Panc1 (cell line): ENCODE results near the gene SLC43A2. TPM values are rescaled to one million over a fixed set of nuclear protein-coding genes. Genes with fewer than 3 reads are reported as not detected.

Experiments used
- ATAC-seq: fragments of 200-7000 bp; cut with Tn5 transposase; 2 replicates; pipeline ENCODE4 v1.9.1; 2020; ENCODE audit warnings: mild to moderate bottlenecking, moderate library complexity
- BruUV-seq: library from RNA; stranded (reverse); fragments of 400-500 nt; replicated peaks from 2 replicates; lab custom pipeline; 2021; lab: Mats Ljungman, UMichigan
- CTCF ChIA-PET: fragments of 300-600 bp; sonication (Branson Sonifier 250); formaldehyde crosslinking; loops from one replicate; lab custom pipeline; 2022; ENCODE audit warnings: antibody characterized with exemption; lab: Charles Lee
- POLR2A ChIA-PET: fragments of 300-600 bp; sonication (Branson Sonifier 250); formaldehyde crosslinking; loops from one replicate; lab custom pipeline; 2022; ENCODE audit warnings: antibody characterized with exemption; lab: Charles Lee
- DNase-seq: peaks from one replicate; pipeline ENCODE4 v3.0.0-alpha.2; 2010; ENCODE audit warnings: low read depth, low spot score
- H3K27ac ChIP-seq: 2 replicates; pipeline ENCODE4 v1.5.1; 2011; ENCODE audit warnings: mild to moderate bottlenecking, low read length, inconsistent platforms
- H3K27me3 ChIP-seq: fragments of 200-500 bp; sonication (Bioruptor generic); 2 replicates; pipeline ENCODE4 v1.6.0; 2014; ENCODE audit warnings: low read length, inconsistent platforms; ENCODE audit not compliant: control insufficient read depth, insufficient read depth
- H3K36me3 ChIP-seq: fragments of 200-500 bp; sonication (Bioruptor generic); 2 replicates; pipeline ENCODE4 v1.5.1; 2014; ENCODE audit warnings: inconsistent platforms, mild to moderate bottlenecking, low read length, moderate library complexity; ENCODE audit not compliant: control insufficient read depth, insufficient read depth
- H3K4me1 ChIP-seq: 2 replicates; pipeline ENCODE4 v1.5.1; 2011; ENCODE audit warnings: inconsistent platforms, mild to moderate bottlenecking, low read length, moderate library complexity; ENCODE audit not compliant: control insufficient read depth, insufficient read depth
- H3K4me3 ChIP-seq, 2 experiments: 2 replicates each; pipeline ENCODE4 v1.5.1; 2011 to 2012; ENCODE audit warnings: low read depth in 2 of 2, low read length in 2 of 2, mild to moderate bottlenecking in 2 of 2, inconsistent platforms in 1 of 2, moderate library complexity in 1 of 2
- H3K9me3 ChIP-seq: fragments of 200-500 bp; sonication (Bioruptor generic); 2 replicates; pipeline ENCODE4 v1.5.1; 2014; ENCODE audit warnings: low read depth, mild to moderate bottlenecking, inconsistent platforms, low read length, moderate library complexity; ENCODE audit not compliant: control insufficient read depth, insufficient read depth
- CTCF ChIP-seq: fragments of 450-650 bp; IDR thresholded peaks from 2 replicates; pipeline ENCODE4 v1.5.1; 2017; ENCODE audit warnings: mild to moderate bottlenecking
- POLR2AphosphoS5 ChIP-seq: IDR thresholded peaks from 2 replicates; pipeline ENCODE4 v1.6.1; 2012; ENCODE audit warnings: mild to moderate bottlenecking, low read depth, low read length, moderate library complexity
- REST ChIP-seq, 2 experiments: IDR thresholded peaks; 2 replicates each; pipeline ENCODE4 v1.6.1; 2011 to 2012; ENCODE audit warnings: low read depth in 2 of 2, control low read depth in 1 of 2, low read length in 1 of 2, mild to moderate bottlenecking in 1 of 2, moderate library complexity in 1 of 2; ENCODE audit not compliant: insufficient read depth in 1 of 2
- SIN3A ChIP-seq: IDR thresholded peaks from 2 replicates; pipeline ENCODE4 v1.6.1; 2012; ENCODE audit warnings: low read depth, mild to moderate bottlenecking, low read length, moderate library complexity, borderline replicate concordance; ENCODE audit not compliant: insufficient read depth
- TCF7L2 ChIP-seq: IDR thresholded peaks from 2 replicates; pipeline ENCODE4 v1.6.1; 2011; ENCODE audit warnings: mild to moderate bottlenecking, low read depth, low read length, inconsistent platforms
- in situ Hi-C: cut with HindIII; loops from 2 replicates; pipeline ENCODE4 v1.10.0; 2016; ENCODE audit warnings: low sequenced_read_pairs, low pct_unique_long_range_greater_than_20kb
- intact Hi-C: fragments of 100-400 bp; cut with micrococcal nuclease; formaldehyde crosslinking; loops from one replicate; pipeline ENCODE4 v1.10.0; 2022; ENCODE audit not compliant: unreplicated experiment
- total RNA-seq: library from RNA; stranded (reverse); gene quantifications from one replicate; pipeline ENCODE4 v1.2.1, GENCODE V29; 2021; ENCODE audit not compliant: unreplicated experiment

The SLC43A2 gene
- total RNA-seq, 1 experiment from 2014 or later: 23.3 TPM

GRCh38 chr17:1624650-1625049, 4.0 kb downstream of the SLC43A2 start:
- Histone ChIP-seq H3K36me3 (no peaks in the 10 kb centered on the region), H3K4me1 (peaks cover 8% of the 10 kb centered on the region), H3K4me3 (no peak overlapping the region), H3K27ac (no peak overlapping the region), H3K27me3 (no peaks in the 10 kb centered on the region), H3K9me3 (no peaks in the 10 kb centered on the region)
- ATAC-seq (no peak), DNase-seq (no peak)
- POLR2A ChIA-PET: no interaction called here
- in situ Hi-C loops (no loop called here), intact Hi-C loops (no loop called here)
- no peak for TF ChIP-seq CTCF
- no peak for TF ChIP-seq REST (IDR thresholded peaks at IDR 0.05; ENCODE audit: insufficient read depth in 1 of 2, low read depth in 2 of 2, low read length in 1 of 2)
- TF ChIP-seq POLR2AphosphoS5: no peak
- TF ChIP-seq SIN3A: no peak
- no peak for TF ChIP-seq TCF7L2
- CTCF ChIA-PET: interaction anchor here (1.2 kb wide), 1 partner anchor 51 kb away, joined by 3 read pairs; no protein-coding TSS in a partner anchor
- no TSS peak for BruUV-seq

GRCh38 chr17:1623057-1623630, 5.5 kb downstream of the SLC43A2 start:
- H3K27ac ChIP-seq: no peak overlapping the region
- BruUV-seq: no TSS peak
- TF ChIP-seq REST (IDR thresholded peaks at IDR 0.05; ENCODE audit: insufficient read depth in 1 of 2, low read depth in 2 of 2, low read length in 1 of 2): no peak
- no peak for TF ChIP-seq CTCF
- no peak for TF ChIP-seq TCF7L2
- no peak for TF ChIP-seq POLR2AphosphoS5
- TF ChIP-seq SIN3A: no peak
- peaks cover 8% of the 10 kb centered on the region for H3K4me1 ChIP-seq
- in situ Hi-C loops: no loop called here
- no peaks in the 10 kb centered on the region for H3K9me3 ChIP-seq
- H3K36me3 ChIP-seq: no peaks in the 10 kb centered on the region
- DNase-seq (no peak), ATAC-seq (no peak)
- intact Hi-C loops: no loop called here
- H3K27me3 ChIP-seq: no peaks in the 10 kb centered on the region
- CTCF ChIA-PET: no interaction called here
- POLR2A ChIA-PET: no interaction called here
- H3K4me3 ChIP-seq: no peak overlapping the region
